ENCODE data around the gene RTN1.

DNA sequence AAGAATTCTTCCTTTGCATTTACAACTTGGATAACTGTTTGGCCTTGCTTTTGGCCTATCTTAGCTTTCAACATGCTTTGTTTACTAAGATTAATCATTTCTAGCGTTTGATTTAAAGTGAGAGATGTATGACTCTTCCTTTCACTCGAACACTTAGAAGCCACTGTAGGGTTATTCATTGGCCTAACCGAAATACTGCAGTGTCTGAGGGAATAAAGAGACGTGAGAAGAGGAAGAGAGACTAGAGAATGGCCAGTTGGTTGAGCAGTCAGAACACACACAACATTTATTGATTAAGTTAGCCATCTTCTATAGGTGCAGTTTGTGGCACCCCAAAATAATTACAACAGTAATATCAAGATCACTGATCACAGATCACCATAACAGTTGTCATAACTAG is 231.7 kb downstream of the RTN1 start:
- TF ChIP-seq, protein P1, sequence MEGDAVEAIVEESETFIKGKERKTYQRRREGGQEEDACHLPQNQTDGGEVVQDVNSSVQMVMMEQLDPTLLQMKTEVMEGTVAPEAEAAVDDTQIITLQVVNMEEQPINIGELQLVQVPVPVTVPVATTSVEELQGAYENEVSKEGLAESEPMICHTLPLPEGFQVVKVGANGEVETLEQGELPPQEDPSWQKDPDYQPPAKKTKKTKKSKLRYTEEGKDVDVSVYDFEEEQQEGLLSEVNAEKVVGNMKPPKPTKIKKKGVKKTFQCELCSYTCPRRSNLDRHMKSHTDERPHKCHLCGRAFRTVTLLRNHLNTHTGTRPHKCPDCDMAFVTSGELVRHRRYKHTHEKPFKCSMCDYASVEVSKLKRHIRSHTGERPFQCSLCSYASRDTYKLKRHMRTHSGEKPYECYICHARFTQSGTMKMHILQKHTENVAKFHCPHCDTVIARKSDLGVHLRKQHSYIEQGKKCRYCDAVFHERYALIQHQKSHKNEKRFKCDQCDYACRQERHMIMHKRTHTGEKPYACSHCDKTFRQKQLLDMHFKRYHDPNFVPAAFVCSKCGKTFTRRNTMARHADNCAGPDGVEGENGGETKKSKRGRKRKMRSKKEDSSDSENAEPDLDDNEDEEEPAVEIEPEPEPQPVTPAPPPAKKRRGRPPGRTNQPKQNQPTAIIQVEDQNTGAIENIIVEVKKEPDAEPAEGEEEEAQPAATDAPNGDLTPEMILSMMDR (IDR thresholded peaks at IDR 0.05) = no peak
- no peak for TF ChIP-seq EP300 (IDR thresholded peaks at IDR 0.05)
- no peak for TF ChIP-seq POLR2A (IDR thresholded peaks at IDR 0.05)

Measured in suprapubic skin (tissue), 3 donors.